Measurements from ENCODE around the gene KIF19.

The KIF19 gene

GRCh38 chr17:74303305-74303704 is 22.7 kb upstream of the KIF19 start:
- no peak for DNase-seq

GRCh38 chr17:74304184-74304583 is 21.8 kb upstream of the KIF19 start:
- DNase-seq = no peak

- peak in 12 of 58 donors; percentile 6 to 47 (median 33) for DNase-seq
Measured at GRCh38 chr17:74305865-74306654, 20.0 kb upstream of the KIF19 start.

- DNase-seq = no peak
Measured at GRCh38 chr17:74307984-74308773, 17.8 kb upstream of the KIF19 start.

- no peak for DNase-seq
Measured at GRCh38 chr17:74309902-74310301, 16.1 kb upstream of the KIF19 start.

- no peak for DNase-seq
Measured at GRCh38 chr17:74314877-74315276, 11.1 kb upstream of the KIF19 start.

GRCh38 chr17:74316220-74316619 is 9.8 kb upstream of the KIF19 start:
- DNase-seq = no peak

GRCh38 chr17:74317071-74317470 is 9.0 kb upstream of the KIF19 start:
- no peak for DNase-seq

GRCh38 chr17:74318391-74318790 is 7.6 kb upstream of the KIF19 start:
- no peak for DNase-seq

- DNase-seq = no peak
Measured at GRCh38 chr17:74324521-74324920, 1.5 kb upstream of the KIF19 start.

GRCh38 chr17:74325376-74325742 is 667 bp upstream of the KIF19 start:
- peak in 7 of 58 donors; percentile 4 to 30 (median 19) for DNase-seq

GRCh38 chr17:74326506-74326905 is 480 bp downstream of the KIF19 start:
- no peak for DNase-seq

- DNase-seq = no peak
Measured at GRCh38 chr17:74328487-74328886, 2.5 kb downstream of the KIF19 start.

- DNase-seq = no peak
Measured at GRCh38 chr17:74329378-74329777, 3.4 kb downstream of the KIF19 start.

GRCh38 chr17:74330446-74330845 is 4.4 kb downstream of the KIF19 start:
- peak in 35 of 58 donors; percentile 6 to 88 (median 46) for DNase-seq

GRCh38 chr17:74332017-74332650 is 6.1 kb downstream of the KIF19 start:
- no peak for DNase-seq

GRCh38 chr17:74332763-74333283 is 6.8 kb downstream of the KIF19 start:
- no peak for DNase-seq

- DNase-seq = no peak
Measured at GRCh38 chr17:74334393-74335039, 8.5 kb downstream of the KIF19 start.

- no peak for DNase-seq
Measured at GRCh38 chr17:74335529-74336062, 9.6 kb downstream of the KIF19 start.

- no peak for DNase-seq
Measured at GRCh38 chr17:74336307-74336706, 10.3 kb downstream of the KIF19 start.

Data from anterior cingulate cortex (tissue), 58 donors.